GM12878 (cell line): ENCODE results near the gene SRRD. TPM values are rescaled to one million over a fixed set of nuclear protein-coding genes. Genes with fewer than 3 reads are reported as not detected.

Experiments
- ATAC-seq: fragments of 200-7000 bp; cut with Tn5 transposase; 3 replicates; pipeline ENCODE4 v1.9.1; 2020; ENCODE audit warnings: mild to moderate bottlenecking, moderate library complexity
- BruUV-seq: library from RNA; stranded (reverse); fragments of 400-500 nt; replicated peaks from 2 replicates; lab custom pipeline; 2021; lab: Mats Ljungman, UMichigan
- CTCF ChIA-PET: fragments of 300-600 bp; sonication (Branson Sonifier 250); formaldehyde crosslinking; extraction: SDS; loops from one replicate; lab custom pipeline; 2021; ENCODE audit warnings: inconsistent platforms; lab: Yijun Ruan, JAX
- POLR2A ChIA-PET: fragments of 350-600 bp; formaldehyde crosslinking; extraction: SDS; loops from one replicate; lab custom pipeline; 2021; ENCODE audit warnings: inconsistent platforms; lab: Charles Lee
- RAD21 ChIA-PET: fragments of 300-600 bp; sonication (Branson Sonifier 250); formaldehyde crosslinking; loops from one replicate; lab custom pipeline; 2023; ENCODE audit warnings: antibody characterized with exemption; ENCODE audit not compliant: unreplicated experiment; lab: Charles Lee
- SMC1A ChIA-PET: fragments of 300-600 bp; sonication (Branson Sonifier 250); formaldehyde crosslinking; loops from one replicate; lab custom pipeline; 2023; ENCODE audit not compliant: unreplicated experiment, uncharacterized antibody; lab: Charles Lee
- DNase-seq: peaks from one replicate; pipeline ENCODE4 v3.0.0-alpha.2; 2011; ENCODE audit warnings: low read depth, low spot score
- FAIRE-seq: peaks from 3 replicates; lab custom pipeline; 2011; peaks lifted over from hg19 to GRCh38; lab: Jason Lieb, UNC
- H2AFZ ChIP-seq: 2 replicates; pipeline ENCODE4 v1.6.0; 2011; ENCODE audit warnings: low read depth, low read length, control low read depth; ENCODE audit not compliant: control insufficient read depth
- H3K27ac ChIP-seq: 2 replicates; pipeline ENCODE4 v1.5.1; 2011; ENCODE audit warnings: control low read depth; ENCODE audit not compliant: control insufficient read depth, insufficient read depth
- H3K27me3 ChIP-seq, 2 experiments: replicated peaks in 1 of 2; 2 replicates each; pipeline versions ENCODE4 v1.6.0 to v1.6.1; 2011; ENCODE audit warnings: low read length in 1 of 2; ENCODE audit not compliant: control insufficient read depth in 2 of 2, insufficient read depth in 2 of 2
- H3K36me3 ChIP-seq, 2 experiments: 2 replicates each; pipeline ENCODE4 v1.5.1; 2011; ENCODE audit warnings: low read length in 1 of 2; ENCODE audit not compliant: control insufficient read depth in 2 of 2, insufficient read depth in 2 of 2
- H3K4me1 ChIP-seq: 2 replicates; pipeline ENCODE4 v1.6.1; 2011; ENCODE audit warnings: mild to moderate bottlenecking, low read length, moderate library complexity, mixed read lengths; ENCODE audit not compliant: control insufficient read depth, insufficient read depth
- H3K4me2 ChIP-seq: 2 replicates; pipeline ENCODE4 v1.6.0; 2011; ENCODE audit warnings: control low read depth; ENCODE audit not compliant: control insufficient read depth, insufficient read depth
- H3K4me3 ChIP-seq: fragments of 200-600 bp; sonication (generic); 2 replicates; pipeline ENCODE4 v1.5.1; 2016
- H3K79me2 ChIP-seq: 2 replicates; pipeline ENCODE4 v1.6.0; 2011; ENCODE audit warnings: low read length; ENCODE audit not compliant: control insufficient read depth, insufficient read depth
- H3K9ac ChIP-seq: 2 replicates; pipeline ENCODE4 v1.8.0; 2011; ENCODE audit warnings: low read length, control low read depth, mixed read lengths; ENCODE audit not compliant: control insufficient read depth, insufficient read depth
- H3K9me3 ChIP-seq: replicated peaks from 3 replicates; pipeline ENCODE4 v1.5.1; 2011; ENCODE audit warnings: mild to moderate bottlenecking, low read length; ENCODE audit not compliant: control insufficient read depth, insufficient read depth
- H4K20me1 ChIP-seq: 2 replicates; pipeline ENCODE4 v1.6.0; 2011; ENCODE audit not compliant: control insufficient read depth, insufficient read depth
- CEBPZ ChIP-seq: fragments of 150-350 bp; IDR thresholded peaks from 2 replicates; pipeline ENCODE4 v1.6.1; 2016; ENCODE audit warnings: low read depth, low read length
- IKZF1 ChIP-seq: fragments of 450-650 bp; conservative IDR thresholded peaks from 2 replicates; pipeline ENCODE4 v1.6.1; 2017; ENCODE audit warnings: antibody characterized with exemption, mild to moderate bottlenecking
- IKZF2 ChIP-seq, 2 experiments: fragments of 450-650 bp; IDR thresholded peaks; 2 replicates each; pipeline ENCODE4 v1.6.1; 2017; ENCODE audit warnings: mild to moderate bottlenecking in 2 of 2, moderate library complexity in 2 of 2
- SPI1 ChIP-seq: IDR thresholded peaks from 2 replicates; pipeline ENCODE4 v1.6.1; 2011; ENCODE audit warnings: low read depth, mild to moderate bottlenecking, low read length, moderate library complexity, borderline replicate concordance; ENCODE audit not compliant: insufficient read depth
- whole genome bisulfite sequencing: methylation state at CpG from one replicate; pipeline ENCODE4 v1.1.6; 2016; ENCODE audit warnings: low lambda C conversion rate; ENCODE audit not compliant: insufficient replicate concordance, insufficient coverage; ENCODE audit errors: missing lambda C conversion rate; 5-methylcytosine and 5-hydroxymethylcytosine counted together
- in situ Hi-C: fragments of 300-500 bp; cut with MboI; formaldehyde crosslinking; loops from 9 replicates; pipeline ENCODE4 v1.14.3; 2018; ENCODE audit warnings: mixed read lengths
- intact Hi-C: fragments of 100-400 bp; cut with micrococcal nuclease; formaldehyde crosslinking; loops from one replicate; pipeline ENCODE4 v1.14.2; 2022; ENCODE audit not compliant: unreplicated experiment
- polyA plus RNA-seq, 11 experiments: library from polyadenylated mRNA; depleted of rRNA in 4 of 11; unstranded in 6 of 11; stranded (reverse) in 5 of 11; fragments of >200 nt; fragmentation: Nextera tagmentation in 4 of 11; fragmentation: Illumina TruSeq in 1 of 11; extraction: Ambion mirVana in 4 of 11; extraction: Trizol in 1 of 11; gene quantifications; 1 replicate in 1 of 11; 2 replicates in 10 of 11; pipeline versions ENCODE4 v1.2.1 to v1.2.3, GENCODE V29; 2011 to 2016; ENCODE audit warnings: inconsistent platforms in 2 of 11, missing spikeins in 2 of 11, low read depth in 1 of 11
- total RNA-seq, 4 experiments: library from RNA; depleted of rRNA in 3 of 4; stranded (reverse); fragments of >200 nt in 3 of 4; fragmentation: Illumina TruSeq in 1 of 4; extraction: Trizol in 1 of 4; gene quantifications; 2 replicates each; pipeline versions ENCODE4 v1.2.1 to v1.2.3, GENCODE V29; 2013 to 2021

Gene SRRD
- total and polyA plus RNA-seq, 10 of the 15 experiments (the other 5 are each of a cell fraction or from before 2014, with no cell fraction given): 4.1 to 50.6 (median 27.5) TPM

GRCh38 chr22:26442086-26442756 lies 41.5 kb upstream of the SRRD start:
- CTCF ChIA-PET: interaction anchor here (1.1 to 1.3 kb wide), 2 partner anchors 12 to 37 kb away, joined by 3 to 5 read pairs; no protein-coding TSS in a partner anchor
- POLR2A ChIA-PET: interaction anchor here (1.9 kb wide), 1 partner anchor 12 kb away, joined by 7 read pairs; no protein-coding TSS in a partner anchor
- DNase-seq: no peak
- Histone ChIP-seq H3K4me2 (no peak overlapping the region), H3K27ac (no peak overlapping the region), H3K79me2 (peaks cover 4% of the 10 kb centered on the region), H2AFZ (no peak overlapping the region), H3K4me3 (no peak overlapping the region), H3K36me3 (peaks cover 3 to 7% of the 10 kb centered on the region in 2 experiments; a peak in 3 of 4 replicates), H4K20me1 (no peaks in the 10 kb centered on the region), H3K9me3 (no peaks in the 10 kb centered on the region), H3K9ac (no peak overlapping the region), H3K27me3 (no peaks in the 10 kb centered on the region), H3K4me1 (no peaks in the 10 kb centered on the region)
- SMC1A ChIA-PET: interaction anchor here (0.6 to 0.9 kb wide), 2 partner anchors 12 to 1373 kb away, joined by 3 read pairs; no protein-coding TSS in a partner anchor
- intact Hi-C loops (no loop called here), in situ Hi-C loops (no loop called here)
- no peak for FAIRE-seq
- 85% methylated on average over 4 of the region's 4 CpGs for WGBS
- ATAC-seq: no peak
- BruUV-seq: no TSS peak
- RAD21 ChIA-PET: interaction anchor here (1.2 kb wide), 2 partner anchors 18 to 223 kb away, joined by 3 read pairs; no protein-coding TSS in a partner anchor
- peak; percentile 18; the same call in 1 of the 2 replicates for TF ChIP-seq IKZF1
- no peak for TF ChIP-seq CEBPZ
- TF ChIP-seq IKZF2 (IDR thresholded peaks at IDR 0.05): peak; percentile 22 to 28; a peak in 2 of 4 replicates
- TF ChIP-seq SPI1: peak; percentile 76
